Activated CD4-positive, alpha-beta memory T cell treated with anti-CD3 and anti-CD28 coated beads, Interleukin-2, amount 10 ng/mL, durations not matched to agents 7 days and 5 days (primary cell): ENCODE data around the gene TTC9B. TPM values are rescaled to one million over a fixed set of nuclear protein-coding genes. Genes with fewer than 3 reads are reported as not detected.
A peak's percentile ranks its signal among the peaks of the same experiment; 100 is the strongest.
"Not testable (repeated sequence)": the region's sequence is repeated elsewhere in the genome, so short reads cannot be mapped to it uniquely, and the experiment has no call there.

Experiments
- CTCF ChIA-PET: fragments of 350-600 bp; sonication (Branson Sonifier 250); formaldehyde crosslinking; loops from one replicate; lab custom pipeline; 2021; ENCODE audit warnings: antibody characterized with exemption, inconsistent platforms; lab: Charles Lee
- POLR2A ChIA-PET: fragments of 350-600 bp; sonication (Branson Sonifier 250); formaldehyde crosslinking; loops from one replicate; lab custom pipeline; 2021; ENCODE audit warnings: antibody characterized with exemption; lab: Charles Lee
- DNase-seq: peaks from one replicate; pipeline ENCODE4 v3.0.0-alpha.2; 2020
- H3K27ac Mint-ChIP-seq: one replicate; pipeline ENCODE4 v1.8.0; 2021; ENCODE audit warnings: mild to moderate bottlenecking, mixed read lengths
- H3K27me3 Mint-ChIP-seq: one replicate; pipeline ENCODE4 v1.8.0; 2021; ENCODE audit warnings: mixed read lengths
- H3K36me3 Mint-ChIP-seq: one replicate; pipeline ENCODE4 v1.8.0; 2021; ENCODE audit warnings: low read depth, mixed read lengths
- H3K4me1 Mint-ChIP-seq: one replicate; pipeline ENCODE4 v1.8.0; 2021; ENCODE audit warnings: mixed read lengths
- H3K4me3 Mint-ChIP-seq: one replicate; pipeline ENCODE4 v1.8.0; 2021; ENCODE audit warnings: mild to moderate bottlenecking, mixed read lengths
- H3K9me3 Mint-ChIP-seq: one replicate; pipeline ENCODE4 v1.8.0; 2021; ENCODE audit warnings: mixed read lengths
- total RNA-seq, 2 experiments: library from RNA; stranded (reverse); gene quantifications; one replicate each; pipeline ENCODE4 v1.2.3, GENCODE V29; 2021

The TTC9B gene
- total RNA-seq, 2 experiments from 2014 or later, result not detected

GRCh38 chr19:40224342-40225150, 6.4 kb upstream of the TTC9B start:
- Mint-ChIP-seq H3K9me3 (peaks cover 3% of the 10 kb centered on the region), H3K36me3 (peaks cover 3% of the 10 kb centered on the region), H3K27ac (no peak overlapping the region), H3K4me3 (no peak overlapping the region), H3K27me3 (peaks cover 61% of the 10 kb centered on the region), H3K4me1 (peaks cover 20% of the 10 kb centered on the region)
- ChIA-PET POLR2A (no interaction called here), CTCF (no interaction called here)
- no peak for DNase-seq

GRCh38 chr19:40223135-40223822, 5.1 kb upstream of the TTC9B start:
- ChIA-PET POLR2A (no interaction called here), CTCF (no interaction called here)
- H3K9me3 Mint-ChIP-seq, result peaks cover 3% of the 10 kb centered on the region
- peaks cover 17% of the 10 kb centered on the region for H3K4me1 Mint-ChIP-seq
- H3K4me3 Mint-ChIP-seq, result no peak overlapping the region
- peaks cover 65% of the 10 kb centered on the region for H3K27me3 Mint-ChIP-seq
- H3K36me3 Mint-ChIP-seq, result peaks cover 3% of the 10 kb centered on the region
- peak; percentile 38 for DNase-seq
- H3K27ac Mint-ChIP-seq, result no peak overlapping the region

- ChIA-PET CTCF (no interaction called here), POLR2A (no interaction called here)
- peak; percentile 76 for DNase-seq
- Mint-ChIP-seq H3K27ac (no peak overlapping the region), H3K4me3 (no peak overlapping the region), H3K9me3 (peaks cover 3% of the 10 kb centered on the region), H3K36me3 (peaks cover 3% of the 10 kb centered on the region), H3K27me3 (peaks cover 57% of the 10 kb centered on the region), H3K4me1 (peaks cover 20% of the 10 kb centered on the region)
Observed at GRCh38 chr19:40221858-40222619, 3.9 kb upstream of the TTC9B start.

GRCh38 chr19:40220674-40221073, 2.5 kb upstream of the TTC9B start:
- Mint-ChIP-seq H3K9me3 (peaks cover 3% of the 10 kb centered on the region), H3K4me3 (no peak overlapping the region), H3K36me3 (peaks cover 3% of the 10 kb centered on the region), H3K27ac (no peak overlapping the region), H3K4me1 (peaks cover 17% of the 10 kb centered on the region), H3K27me3 (peaks cover 58% of the 10 kb centered on the region)
- CTCF ChIA-PET, result interaction anchor here (1.2 kb wide), 1 partner anchor 81 kb away, joined by 6 read pairs; no protein-coding TSS in a partner anchor
- no peak for DNase-seq
- POLR2A ChIA-PET, result no interaction called here

GRCh38 chr19:40219721-40220276, 1.6 kb upstream of the TTC9B start:
- Mint-ChIP-seq H3K27me3 (peaks cover 51% of the 10 kb centered on the region), H3K4me1 (peaks cover 14% of the 10 kb centered on the region), H3K36me3 (peaks cover 3% of the 10 kb centered on the region), H3K27ac (no peak overlapping the region), H3K9me3 (peaks cover 3% of the 10 kb centered on the region), H3K4me3 (no peak overlapping the region)
- no peak for DNase-seq
- POLR2A ChIA-PET, result interaction anchor here (1.0 kb wide), 1 partner anchor 76 kb away, joined by 3 read pairs; no protein-coding TSS in a partner anchor
- CTCF ChIA-PET, result no interaction called here

GRCh38 chr19:40219029-40219428, 845 bp upstream of the TTC9B start:
- not testable (repeated sequence) for H3K27ac Mint-ChIP-seq, H3K9me3 Mint-ChIP-seq, DNase-seq, H3K4me3 Mint-ChIP-seq, H3K36me3 Mint-ChIP-seq
- POLR2A ChIA-PET, result interaction anchor here (0.6 to 1.0 kb wide), 2 partner anchors 75 to 329 kb away, joined by 3 read pairs; no protein-coding TSS in a partner anchor
- Mint-ChIP-seq H3K4me1 (peaks cover 14% of the 10 kb centered on the region), H3K27me3 (peaks cover 45% of the 10 kb centered on the region)
- CTCF ChIA-PET, result interaction anchor here (0.7 kb wide), 1 partner anchor 19 kb away, joined by 5 read pairs; no protein-coding TSS in a partner anchor

GRCh38 chr19:40217027-40217810, 965 bp downstream of the TTC9B start:
- peaks cover 3% of the 10 kb centered on the region for H3K9me3 Mint-ChIP-seq
- POLR2A ChIA-PET, result interaction anchor here (1.2 kb wide), 1 partner anchor 127 kb away, joined by 3 read pairs; no protein-coding TSS in a partner anchor
- peaks cover 3% of the 10 kb centered on the region for H3K36me3 Mint-ChIP-seq
- no peak overlapping the region for H3K27ac Mint-ChIP-seq
- CTCF ChIA-PET, result interaction anchor here (0.6 to 1.0 kb wide), 3 partner anchors 10 to 179 kb away, joined by 3 to 4 read pairs (median 3); no protein-coding TSS in a partner anchor
- DNase-seq, result no peak
- H3K4me1 Mint-ChIP-seq, result peaks cover 14% of the 10 kb centered on the region
- peaks cover 42% of the 10 kb centered on the region for H3K27me3 Mint-ChIP-seq
- H3K4me3 Mint-ChIP-seq, result no peak overlapping the region

- POLR2A ChIA-PET, result no interaction called here
Observed at GRCh38 chr19:40216777-40217026, 1.5 kb downstream of the TTC9B start.

GRCh38 chr19:40216013-40216776, 2.0 kb downstream of the TTC9B start:
- DNase-seq, result no peak
- H3K9me3 Mint-ChIP-seq, result no peaks in the 10 kb centered on the region
- POLR2A ChIA-PET, result no interaction called here
- H3K27ac Mint-ChIP-seq, result no peak overlapping the region
- CTCF ChIA-PET, result interaction anchor here (1.0 kb wide), 1 partner anchor 13 kb away, joined by 4 read pairs; no protein-coding TSS in a partner anchor
- H3K4me3 Mint-ChIP-seq, result no peak overlapping the region
- no peaks in the 10 kb centered on the region for H3K36me3 Mint-ChIP-seq
- H3K4me1 Mint-ChIP-seq, result peaks cover 10% of the 10 kb centered on the region
- peaks cover 36% of the 10 kb centered on the region for H3K27me3 Mint-ChIP-seq

More at GRCh38 chr19:40216777-40217026, 1.5 kb downstream of the TTC9B start:
- CTCF ChIA-PET, result interaction anchor here (1.0 kb wide), 1 partner anchor 13 kb away, joined by 4 read pairs; no protein-coding TSS in a partner anchor
- Mint-ChIP-seq H3K27ac (no peak overlapping the region), H3K4me1 (peaks cover 10% of the 10 kb centered on the region), H3K27me3 (peaks cover 38% of the 10 kb centered on the region), H3K9me3 (no peaks in the 10 kb centered on the region), H3K36me3 (no peaks in the 10 kb centered on the region), H3K4me3 (no peak overlapping the region)
- no peak for DNase-seq

GRCh38 chr19:40214936-40215335, 3.2 kb downstream of the TTC9B start:
- Mint-ChIP-seq H3K27ac (no peak overlapping the region), H3K36me3 (no peaks in the 10 kb centered on the region), H3K4me3 (no peak overlapping the region), H3K4me1 (peaks cover 10% of the 10 kb centered on the region), H3K9me3 (no peaks in the 10 kb centered on the region), H3K27me3 (peaks cover 30% of the 10 kb centered on the region)
- DNase-seq, result no peak
- CTCF ChIA-PET, result no interaction called here
- POLR2A ChIA-PET, result no interaction called here

- Mint-ChIP-seq H3K9me3 (no peaks in the 10 kb centered on the region), H3K4me1 (peaks cover 10% of the 10 kb centered on the region), H3K27me3 (peaks cover 21% of the 10 kb centered on the region), H3K4me3 (no peak overlapping the region), H3K27ac (no peak overlapping the region), H3K36me3 (no peaks in the 10 kb centered on the region)
- POLR2A ChIA-PET, result no interaction called here
- CTCF ChIA-PET, result no interaction called here
- DNase-seq, result no peak
Observed at GRCh38 chr19:40213882-40214570, 4.2 kb downstream of the TTC9B start.
